K562 (cell line): ENCODE data around the gene TLK2. TPM values are rescaled to one million over a fixed set of nuclear protein-coding genes. Genes with fewer than 3 reads are reported as not detected.
"Not testable (repeated sequence)": the region's sequence is repeated elsewhere in the genome, so short reads cannot be mapped to it uniquely, and the experiment has no call there.

ENCODE experiments used
- ATAC-seq: fragments of 200-7000 bp; cut with Tn5 transposase; 3 replicates; pipeline ENCODE4 v1.9.1; 2020; ENCODE audit warnings: moderate library complexity
- BruUV-seq: library from RNA; stranded (reverse); fragments of 400-500 nt; replicated peaks from 2 replicates; lab custom pipeline; 2021; lab: Mats Ljungman, UMichigan
- CTCF ChIA-PET: fragments of 300-600 bp; formaldehyde crosslinking; extraction: SDS; loops from one replicate; lab custom pipeline; 2021; ENCODE audit warnings: low intra/inter-chr PET ratio; lab: Yijun Ruan, JAX
- POLR2A ChIA-PET: fragments of 300-600, 350-650 bp; sonication (Branson Sonifier 250); formaldehyde crosslinking; extraction: SDS; loops from one replicate; lab custom pipeline; 2021; ENCODE audit warnings: antibody characterized with exemption, inconsistent platforms; lab: Yijun Ruan, JAX
- DNase-seq, 4 experiments: peaks; one replicate each; pipeline versions ENCODE4 v3.0.0 to v3.0.0-alpha.2; 2011 to 2018; ENCODE audit warnings: low spot score in 3 of 4, mixed read lengths in 3 of 4; ENCODE audit errors: extremely low read depth in 1 of 4
- FAIRE-seq: peaks from 2 replicates; lab custom pipeline; 2011; peaks lifted over from hg19 to GRCh38; lab: Jason Lieb, UNC
- H2AFZ ChIP-seq: 2 replicates; pipeline ENCODE4 v1.6.0; 2011; ENCODE audit warnings: low read depth, low read length, control low read depth, inconsistent platforms
- H3K27ac ChIP-seq: fragments of 200-600 bp; 3 replicates; pipeline ENCODE4 v1.8.0; 2011; ENCODE audit warnings: low read depth, mild to moderate bottlenecking, control low read depth, inconsistent platforms, low read length, moderate library complexity, mixed read lengths; ENCODE audit errors: extremely low read depth
- H3K27me3 ChIP-seq, 2 experiments: fragments of 300-600 bp in 1 of 2; 2 replicates in 1 of 2; 3 replicates in 1 of 2; pipeline versions ENCODE4 v1.6.0 to v1.8.0; 2011; ENCODE audit warnings: inconsistent platforms in 2 of 2, low read length in 2 of 2, mild to moderate bottlenecking in 1 of 2, mixed read lengths in 1 of 2, moderate library complexity in 1 of 2; ENCODE audit not compliant: control insufficient read depth in 2 of 2, insufficient read depth in 2 of 2
- H3K36me3 ChIP-seq: fragments of 300-600 bp; 3 replicates; pipeline ENCODE4 v1.8.0; 2011; ENCODE audit warnings: mild to moderate bottlenecking, low read length, inconsistent platforms; ENCODE audit not compliant: control insufficient read depth, insufficient read depth
- H3K4me1 ChIP-seq, 2 experiments: fragments of 200-600 bp in 1 of 2; replicated peaks in 1 of 2; 2 replicates in 1 of 2; 3 replicates in 1 of 2; pipeline versions ENCODE4 v1.5.1 to v1.8.0; 2011; ENCODE audit warnings: inconsistent platforms in 2 of 2, low read length in 2 of 2, mild to moderate bottlenecking in 1 of 2, mixed read lengths in 1 of 2, moderate library complexity in 1 of 2; ENCODE audit not compliant: control insufficient read depth in 2 of 2, insufficient read depth in 2 of 2
- H3K4me2 ChIP-seq: 2 replicates; pipeline ENCODE4 v1.6.1; 2011; ENCODE audit warnings: low read length, control low read depth, inconsistent platforms, mixed read lengths; ENCODE audit not compliant: insufficient read depth
- H3K4me3 ChIP-seq: fragments of 200-600 bp; sonication (generic), shearing (Covaris generic); 2 replicates; pipeline ENCODE4 v1.5.1; 2016; ENCODE audit warnings: control low read depth, inconsistent platforms
- H3K79me2 ChIP-seq: fragments of 200-600 bp; 3 replicates; pipeline ENCODE4 v1.8.0; 2011; ENCODE audit warnings: low read length, inconsistent platforms; ENCODE audit not compliant: control insufficient read depth, insufficient read depth
- H3K9ac ChIP-seq, 2 experiments: 2 replicates each; pipeline versions ENCODE4 v1.6.0 to v1.6.1; 2011; ENCODE audit warnings: low read depth in 2 of 2, low read length in 2 of 2, control low read depth in 1 of 2, inconsistent platforms in 1 of 2, mild to moderate bottlenecking in 1 of 2, mixed read lengths in 1 of 2; ENCODE audit not compliant: insufficient read depth in 1 of 2
- H3K9me1 ChIP-seq: one replicate; pipeline ENCODE4 v1.6.0; 2011; ENCODE audit warnings: inconsistent platforms, mild to moderate bottlenecking, low read length, moderate library complexity; ENCODE audit not compliant: control insufficient read depth, insufficient read depth
- H3K9me3 ChIP-seq: replicated peaks from 2 replicates; pipeline ENCODE4 v1.5.1; 2011; ENCODE audit warnings: low read depth, low read length, inconsistent platforms; ENCODE audit not compliant: control insufficient read depth, insufficient read depth
- H4K20me1 ChIP-seq: replicated peaks from 2 replicates; pipeline ENCODE4 v1.6.1; 2011; ENCODE audit warnings: low read length, inconsistent platforms, mixed read lengths; ENCODE audit not compliant: control insufficient read depth, insufficient read depth
- WGBS: fragments of 100-300 bp; shearing (Covaris generic); methylation state at CpG from one replicate; pipeline ENCODE4 v1.1.6; 2016; ENCODE audit warnings: low coverage, mixed read lengths; ENCODE audit not compliant: insufficient coverage; ENCODE audit errors: missing lambda C conversion rate; 5-methylcytosine and 5-hydroxymethylcytosine counted together
- in situ Hi-C: fragments of 300-500 bp; cut with MboI; formaldehyde crosslinking; loops from 4 replicates; pipeline ENCODE4 v1.15.0; 2018; ENCODE audit warnings: inconsistent platforms, mixed read lengths
- intact Hi-C: fragments of 100-400 bp; cut with micrococcal nuclease; formaldehyde crosslinking; loops from 2 replicates; pipeline ENCODE4 v1.14.2; 2022
- polyA plus RNA-seq, 8 experiments: library from polyadenylated mRNA; depleted of rRNA in 4 of 8; stranded (reverse) in 5 of 8; unstranded in 3 of 8; fragments of >200 nt; fragmentation: Nextera tagmentation in 2 of 8; fragmentation: Illumina TruSeq in 1 of 8; extraction: Ambion mirVana in 2 of 8; extraction: Trizol in 1 of 8; gene quantifications; 2 replicates each; pipeline versions ENCODE4 v1.2.1 to v1.2.3, GENCODE V29; 2011 to 2014; ENCODE audit warnings: inconsistent platforms in 1 of 8, missing spikeins in 1 of 8
- total RNA-seq, 7 experiments: library from RNA; depleted of rRNA in 6 of 7; stranded (reverse); fragments of >200 nt in 6 of 7; fragmentation: Illumina TruSeq in 2 of 7; extraction: Trizol in 2 of 7; gene quantifications; 2 replicates each; pipeline versions ENCODE4 v1.2.1 to v1.2.3, GENCODE V29; 2011 to 2021; ENCODE audit warnings: low replicate concordance in 1 of 7

TLK2 gene
- total and polyA plus RNA-seq, 9 of the 15 experiments (the other 6 are each of a cell fraction or from before 2014, with no cell fraction given), result 10.1 to 51.9 (median 32.4) TPM

DNA sequence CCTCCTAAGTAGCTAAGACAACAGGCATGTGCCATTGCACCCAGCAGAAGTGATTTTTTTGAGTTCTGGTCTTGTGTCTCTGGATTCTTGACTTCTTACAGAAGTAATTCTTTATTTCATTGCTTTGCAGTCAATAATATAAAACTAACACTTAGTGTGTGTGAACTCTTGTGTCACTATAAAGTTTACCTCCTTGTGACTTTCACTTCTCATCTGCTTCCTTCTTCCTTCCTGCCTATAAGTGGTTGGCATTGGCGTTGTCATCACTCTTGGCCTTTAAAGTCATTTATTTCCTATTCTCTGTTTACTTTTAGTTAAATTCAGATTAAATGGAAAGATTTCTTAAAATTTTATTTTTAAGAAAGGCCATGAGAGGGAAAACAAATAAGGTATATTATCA, 12.4 kb downstream of the TLK2 start:
- H4K20me1 ChIP-seq, CTCF ChIA-PET, ATAC-seq: not testable (repeated sequence)

DNA sequence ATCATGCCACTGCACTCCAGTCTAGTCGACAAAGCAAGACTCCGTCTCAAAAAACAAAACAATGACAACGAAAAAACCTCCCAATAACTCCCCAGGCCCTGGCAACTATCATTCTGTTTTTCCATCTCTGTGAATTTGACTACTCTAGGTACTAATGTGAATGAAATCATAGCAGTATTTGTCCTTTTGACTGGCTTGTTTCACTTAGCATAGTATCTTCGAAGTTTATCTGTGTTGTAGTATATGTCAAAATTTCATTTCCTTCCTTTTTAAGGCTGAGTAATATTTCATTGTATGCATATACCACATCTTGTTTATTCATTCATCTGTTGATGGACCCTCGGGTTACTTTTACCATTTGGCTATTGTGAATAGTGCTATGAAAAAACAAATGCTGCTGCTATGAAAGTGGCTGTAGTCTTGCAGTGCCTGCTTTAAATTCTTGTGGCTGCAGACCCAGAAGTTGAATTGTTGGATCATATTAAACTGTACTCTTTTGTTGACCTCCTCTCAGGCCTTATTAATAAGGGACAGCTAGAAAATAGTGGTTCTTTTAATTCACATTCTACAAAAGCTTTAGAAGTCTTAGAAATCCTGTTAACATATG, 14.5 kb downstream of the TLK2 start:
- POLR2A ChIA-PET, intact Hi-C loops, H3K27ac ChIP-seq, in situ Hi-C loops, FAIRE-seq, H4K20me1 ChIP-seq, H3K9me1 ChIP-seq, H3K9me3 ChIP-seq, H3K36me3 ChIP-seq, CTCF ChIA-PET, H3K4me3 ChIP-seq, ATAC-seq, DNase-seq, H3K4me1 ChIP-seq, BruUV-seq, H3K27me3 ChIP-seq, H3K9ac ChIP-seq, H3K4me2 ChIP-seq, H2AFZ ChIP-seq: not testable (repeated sequence)
- WGBS, result 77% methylated on average over 5 of the region's 5 CpGs
- H3K79me2 ChIP-seq, result peaks cover 66% of the 10 kb centered on the region

More for the DNA sequence above, 12.4 kb downstream of the TLK2 start:
- 67% methylated on average over 1 of the region's 1 CpG for WGBS
- intact Hi-C loops, H3K9me3 ChIP-seq, H3K4me2 ChIP-seq, H3K9me1 ChIP-seq, in situ Hi-C loops, DNase-seq, H3K27me3 ChIP-seq, FAIRE-seq, H2AFZ ChIP-seq, H3K27ac ChIP-seq, H3K9ac ChIP-seq, H3K4me1 ChIP-seq, BruUV-seq, H3K4me3 ChIP-seq: not testable (repeated sequence)
- peaks cover 71% of the 10 kb centered on the region for H3K79me2 ChIP-seq
- POLR2A ChIA-PET, result interaction anchor here (1.0 kb wide), 1 partner anchor 9 kb away, joined by 4 read pairs; no protein-coding TSS in a partner anchor
- H3K36me3 ChIP-seq, result peaks cover 12% of the 10 kb centered on the region; the same call in 1 of the 3 replicates

DNA sequence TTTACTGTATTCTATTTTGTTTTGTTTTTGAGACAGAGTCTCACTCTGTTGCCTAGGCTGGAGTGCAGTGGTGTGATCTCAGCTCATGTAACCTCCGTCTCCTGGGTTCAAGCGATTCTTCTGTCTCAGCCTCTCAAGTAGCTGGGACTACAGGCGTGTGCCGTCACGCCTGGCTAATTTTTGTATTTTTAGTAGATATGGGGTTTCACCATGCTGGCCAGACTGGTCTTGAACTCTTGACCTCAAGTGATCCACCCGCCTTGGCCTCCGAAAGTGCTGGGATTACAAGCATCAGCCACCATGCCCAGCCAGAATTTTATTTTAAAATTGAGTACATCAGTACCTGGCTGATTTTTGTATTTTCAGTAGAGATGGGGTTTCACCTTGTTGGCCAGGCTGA, 15.4 kb downstream of the TLK2 start:
- H3K4me1 ChIP-seq, in situ Hi-C loops, FAIRE-seq, ATAC-seq, H4K20me1 ChIP-seq, H3K36me3 ChIP-seq, H3K4me2 ChIP-seq, H3K27me3 ChIP-seq, H3K9me1 ChIP-seq, H2AFZ ChIP-seq, BruUV-seq, CTCF ChIA-PET, DNase-seq, H3K9ac ChIP-seq, POLR2A ChIA-PET, H3K4me3 ChIP-seq, intact Hi-C loops, H3K27ac ChIP-seq, H3K9me3 ChIP-seq: not testable (repeated sequence)
- 87% methylated on average over 7 of the region's 7 CpGs for WGBS
- peaks cover 62% of the 10 kb centered on the region for H3K79me2 ChIP-seq

DNA sequence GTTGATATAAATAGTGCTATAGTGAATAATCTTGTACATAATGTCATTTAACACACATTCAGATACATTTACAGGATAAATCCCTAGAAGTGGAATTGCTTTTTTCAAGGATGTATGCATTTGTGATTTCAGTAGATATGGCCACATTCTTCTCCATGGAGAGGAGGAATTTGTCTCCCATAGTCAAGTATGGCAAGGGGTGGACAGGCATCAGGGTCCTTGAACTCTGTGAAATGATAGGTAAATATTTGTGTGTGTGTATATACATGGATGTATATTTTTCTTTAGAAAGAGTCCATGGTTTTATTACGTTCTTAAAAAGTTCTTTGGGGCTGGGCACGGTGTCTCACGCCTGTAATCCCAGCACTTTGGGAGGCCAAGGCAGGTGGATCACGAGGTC, 17.7 kb downstream of the TLK2 start:
- POLR2A ChIA-PET, CTCF ChIA-PET: not testable (repeated sequence)

More for the DNA sequence above, 17.7 kb downstream of the TLK2 start:
- H3K9ac ChIP-seq, H3K4me3 ChIP-seq, H3K27ac ChIP-seq, H3K9me3 ChIP-seq, FAIRE-seq, H3K9me1 ChIP-seq, H2AFZ ChIP-seq, H3K4me1 ChIP-seq, intact Hi-C loops, ATAC-seq, H3K27me3 ChIP-seq, H4K20me1 ChIP-seq, in situ Hi-C loops, H3K36me3 ChIP-seq, DNase-seq, H3K4me2 ChIP-seq, BruUV-seq: not testable (repeated sequence)
- H3K79me2 ChIP-seq, result peaks cover 55% of the 10 kb centered on the region
- 93% methylated on average over 2 of the region's 4 CpGs for WGBS
